Effector memory CD8-positive, alpha-beta T cell (primary cell): Measurements from ENCODE around the gene TUBGCP3.
A peak's percentile ranks its signal among the peaks of the same experiment; 100 is the strongest.
"Not testable (repeated sequence)": the region's sequence is repeated elsewhere in the genome, so short reads cannot be mapped to it uniquely, and the experiment has no call there.

Experiments used
- ATAC-seq: fragments of 150-1000 bp; cut with Tn5 transposase; replicated peaks from 2 replicates; pipeline ENCODE4 v1.10.0; 2021; ENCODE audit warnings: mild to moderate bottlenecking, moderate library complexity
- DNase-seq, 3 experiments: peaks; one replicate each; pipeline ENCODE4 v3.0.0; 2021
- H3K27ac Mint-ChIP-seq, 2 donors: one replicate each; pipeline ENCODE4 v1.8.0; 2022; ENCODE audit warnings: mild to moderate bottlenecking in 2 of 2, mixed read lengths in 2 of 2, moderate library complexity in 2 of 2
- H3K27me3 Mint-ChIP-seq, 2 donors: one replicate each; pipeline ENCODE4 v1.8.0; 2022; ENCODE audit warnings: mixed read lengths in 2 of 2
- H3K36me3 Mint-ChIP-seq: one replicate; pipeline ENCODE4 v1.8.0; 2022; ENCODE audit warnings: mild to moderate bottlenecking, moderate library complexity, mixed read lengths; ENCODE audit not compliant: insufficient read depth
- H3K4me1 Mint-ChIP-seq, 2 donors: one replicate each; pipeline ENCODE4 v1.8.0; 2022; ENCODE audit warnings: low read depth in 2 of 2, mixed read lengths in 2 of 2
- H3K4me3 Mint-ChIP-seq, 2 donors: one replicate each; pipeline ENCODE4 v1.8.0; 2022; ENCODE audit warnings: mild to moderate bottlenecking in 2 of 2, mixed read lengths in 2 of 2, moderate library complexity in 2 of 2
- H3K9me3 Mint-ChIP-seq, 2 donors: one replicate each; pipeline ENCODE4 v1.8.0; 2022; ENCODE audit warnings: mixed read lengths in 2 of 2

Gene TUBGCP3

DNA sequence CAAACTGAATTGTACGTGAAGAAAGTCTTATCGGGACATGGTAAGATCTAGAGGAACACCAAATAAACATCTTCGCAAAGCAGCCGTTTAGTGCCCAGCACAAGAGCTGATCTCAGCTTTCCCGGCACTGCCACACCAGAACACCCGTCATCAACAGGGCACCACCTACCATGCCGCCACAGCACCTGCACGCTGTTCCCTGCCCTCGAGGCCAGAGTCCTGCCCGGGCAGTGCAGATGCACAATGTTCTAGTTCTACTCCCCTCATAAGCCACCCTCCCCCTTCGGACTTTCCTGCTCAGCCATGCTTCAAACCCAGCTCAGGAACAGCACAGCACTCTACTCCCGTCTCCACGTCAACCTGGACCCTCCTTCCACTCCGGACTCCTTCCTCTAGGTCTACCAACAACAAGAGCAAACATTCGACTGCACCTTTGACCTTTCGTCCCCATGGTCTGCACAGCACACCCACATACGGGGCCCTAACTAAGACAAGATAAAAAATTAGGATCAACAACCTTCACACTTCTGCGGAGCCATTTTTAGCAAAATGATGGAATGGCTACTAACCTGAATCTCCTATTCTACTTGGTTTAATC, 25.1 kb downstream of the TUBGCP3 start:
- DNase-seq: no peak
- Mint-ChIP-seq H3K9me3 (no peaks in the 10 kb centered on the region), H3K36me3 (peaks cover 37% of the 10 kb centered on the region), H3K4me3 (peak overlapping the region in 1 of 2 donors; percentile 7), H3K4me1 (peaks cover 15 to 16% of the 10 kb centered on the region in 2 donors), H3K27me3 (no peaks in the 10 kb centered on the region), H3K27ac (no peak overlapping the region)
- ATAC-seq: no peak

DNA sequence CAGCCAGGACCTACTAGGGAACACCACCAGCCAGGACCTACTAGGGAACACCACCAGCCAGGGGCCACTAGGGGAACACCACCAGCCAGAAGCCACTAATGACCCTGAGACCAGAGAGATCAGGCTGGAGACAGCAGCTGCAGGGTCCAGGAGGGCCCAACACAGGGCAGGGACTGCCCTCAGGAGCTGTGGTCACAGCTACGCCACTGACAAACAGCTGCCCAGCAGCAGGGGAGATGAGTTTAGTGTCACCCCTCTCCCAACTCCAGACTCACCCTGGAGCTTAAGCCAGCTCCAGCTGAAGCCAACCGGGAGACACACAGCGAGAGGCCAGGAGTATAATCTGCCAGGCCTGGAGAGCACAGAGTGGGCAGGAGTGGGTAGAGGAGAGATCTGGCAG, 25.7 kb downstream of the TUBGCP3 start:
- Mint-ChIP-seq H3K36me3 (peaks cover 36% of the 10 kb centered on the region), H3K4me3 (no peak overlapping the region), H3K4me1 (peaks cover 13 to 19% of the 10 kb centered on the region in 2 donors), H3K9me3 (no peaks in the 10 kb centered on the region), H3K27ac (no peak overlapping the region), H3K27me3 (no peaks in the 10 kb centered on the region)
- ATAC-seq (no peak), DNase-seq (no peak)

DNA sequence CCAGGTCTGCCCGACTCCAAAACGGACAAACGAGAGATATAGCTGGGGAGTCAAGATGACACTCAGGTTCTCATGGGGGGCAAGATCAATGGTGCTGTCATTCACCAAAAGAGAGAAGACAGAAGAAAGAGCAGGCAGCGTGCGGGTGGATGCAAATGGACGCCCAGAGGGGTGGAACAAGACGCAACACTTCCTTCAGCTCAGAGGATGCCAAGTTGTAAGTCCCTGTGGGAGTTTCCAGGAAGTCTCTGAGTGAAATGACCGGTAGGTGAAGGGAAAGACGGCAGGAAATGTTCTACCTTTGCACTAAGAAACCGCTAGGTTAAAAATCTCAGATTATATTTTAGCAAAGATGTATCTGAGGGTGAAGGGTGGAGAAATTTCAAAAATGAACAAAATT, 26.5 kb downstream of the TUBGCP3 start:
- Mint-ChIP-seq H3K4me1 (peaks cover 11 to 15% of the 10 kb centered on the region in 2 donors), H3K9me3 (no peaks in the 10 kb centered on the region), H3K27me3 (no peaks in the 10 kb centered on the region), H3K27ac (no peak overlapping the region), H3K36me3 (peaks cover 40% of the 10 kb centered on the region), H3K4me3 (no peak overlapping the region)
- ATAC-seq (no peak), DNase-seq (no peak)

- H3K9me3 Mint-ChIP-seq: no peaks in the 10 kb centered on the region
- H3K4me1 Mint-ChIP-seq: peaks cover 11 to 15% of the 10 kb centered on the region in 2 donors
- ATAC-seq (no peak), DNase-seq (no peak)
- H3K36me3 Mint-ChIP-seq: peaks cover 47% of the 10 kb centered on the region
- H3K27ac Mint-ChIP-seq: no peak overlapping the region
- H3K4me3 Mint-ChIP-seq: no peak overlapping the region
- H3K27me3 Mint-ChIP-seq: no peaks in the 10 kb centered on the region
These were observed 29.1 kb downstream of the TUBGCP3 start for GRCh38 chr13:112558696-112559418.

DNA sequence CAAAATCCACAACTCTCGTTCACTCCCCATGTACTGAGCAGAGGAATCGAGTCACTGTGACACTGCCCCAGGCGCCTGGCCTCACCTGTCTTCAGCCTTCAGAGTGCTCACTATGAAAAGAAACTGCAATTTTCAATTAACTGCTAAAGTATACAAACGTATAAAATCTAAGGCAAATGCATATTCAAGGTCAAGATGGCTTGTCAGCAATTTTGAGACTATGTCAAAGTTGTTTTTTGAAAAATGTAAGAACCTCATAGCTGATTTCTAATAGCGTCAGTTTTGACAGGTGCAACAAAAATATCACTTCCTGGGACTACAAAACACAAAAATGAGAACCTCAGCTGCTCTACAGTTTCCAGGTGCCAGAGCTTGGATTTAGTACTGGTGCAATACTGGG, 31.4 kb downstream of the TUBGCP3 start:
- no peak overlapping the region for H3K4me3 Mint-ChIP-seq
- peaks cover 42% of the 10 kb centered on the region for H3K36me3 Mint-ChIP-seq
- H3K4me1 Mint-ChIP-seq: peaks cover 4 to 10% of the 10 kb centered on the region in 2 donors
- DNase-seq (no peak), ATAC-seq (no peak)
- no peak overlapping the region for H3K27ac Mint-ChIP-seq
- H3K9me3 Mint-ChIP-seq: no peaks in the 10 kb centered on the region
- no peaks in the 10 kb centered on the region for H3K27me3 Mint-ChIP-seq

DNA sequence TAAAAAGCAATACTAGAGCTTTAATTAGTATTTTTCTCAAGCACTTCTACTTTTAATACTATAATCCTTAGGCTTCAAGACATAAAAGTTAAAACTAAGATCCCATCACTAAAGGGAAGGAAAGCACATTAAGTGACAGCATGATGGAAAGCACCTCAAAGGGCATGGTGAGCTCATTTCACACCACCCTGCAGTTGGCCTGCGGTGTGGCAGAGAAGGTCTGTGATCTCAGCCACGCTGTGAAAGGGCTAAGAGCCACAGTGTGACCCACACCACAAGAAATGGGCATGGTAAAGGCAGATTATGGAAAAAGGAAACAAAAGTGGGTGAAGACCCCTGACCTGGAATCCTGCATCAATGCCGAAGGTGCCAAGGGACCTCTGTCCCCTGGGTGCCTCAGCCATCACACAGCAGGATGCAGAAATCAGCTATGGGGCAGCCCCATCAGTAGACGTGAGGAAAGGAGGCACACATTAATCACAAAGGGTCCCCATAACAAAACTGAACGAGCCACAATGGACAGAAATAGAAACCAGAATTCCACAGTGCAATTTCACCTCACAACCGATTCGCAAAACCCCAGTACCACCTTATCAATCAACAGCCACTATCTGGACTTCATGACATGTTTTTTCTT, 33.6 kb downstream of the TUBGCP3 start:
- Mint-ChIP-seq H3K4me3 (no peak overlapping the region), H3K36me3 (peaks cover 56% of the 10 kb centered on the region), H3K9me3 (no peaks in the 10 kb centered on the region), H3K27me3 (no peaks in the 10 kb centered on the region), H3K27ac (peak overlapping the region in 1 of 2 donors; percentile 69), H3K4me1 (peaks cover 0 to 3% of the 10 kb centered on the region in 2 donors)
- ATAC-seq (no peak), DNase-seq (no peak)

DNA sequence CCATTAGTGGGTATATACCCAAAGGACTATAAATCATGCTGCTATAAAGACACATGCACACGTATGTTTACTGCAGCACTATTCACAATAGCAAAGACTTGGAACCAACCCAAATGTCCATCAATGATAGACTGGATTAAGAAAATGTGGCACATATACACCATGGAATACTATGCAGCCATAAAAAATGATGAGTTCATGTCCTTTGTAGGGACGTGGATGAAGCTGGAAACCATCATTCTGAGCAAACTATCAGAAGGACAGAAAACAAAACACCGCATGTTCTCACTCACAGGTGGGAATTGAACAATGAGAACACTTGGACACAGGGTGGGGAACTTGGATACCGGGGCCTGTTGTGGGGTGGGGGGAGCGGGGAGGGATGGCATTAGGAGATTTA, 39.0 kb downstream of the TUBGCP3 start:
- H3K27ac Mint-ChIP-seq, H3K27me3 Mint-ChIP-seq, DNase-seq, H3K4me1 Mint-ChIP-seq, H3K9me3 Mint-ChIP-seq, H3K4me3 Mint-ChIP-seq, ATAC-seq: not testable (repeated sequence)
- peaks cover 52% of the 10 kb centered on the region for H3K36me3 Mint-ChIP-seq

DNA sequence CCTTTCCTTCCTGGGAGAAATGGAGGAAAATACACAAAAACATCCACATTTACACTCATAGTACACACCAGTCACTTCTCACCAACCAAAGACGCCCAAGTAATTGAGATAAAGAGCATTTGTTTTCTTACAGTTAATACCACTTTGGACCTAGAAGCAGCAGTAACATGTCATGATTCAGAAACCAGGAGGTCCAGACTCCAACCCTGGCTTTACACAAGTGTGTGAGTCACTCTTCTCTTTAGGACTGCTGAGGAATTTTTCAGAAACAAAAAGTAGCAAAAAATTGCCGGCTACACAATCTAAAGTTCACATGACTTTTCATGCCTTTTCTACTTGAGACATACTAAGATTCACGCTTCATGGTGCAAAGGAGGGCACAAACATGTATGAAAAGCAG, 42.1 kb downstream of the TUBGCP3 start:
- Mint-ChIP-seq H3K4me1 (no peaks in the 10 kb centered on the region), H3K9me3 (no peaks in the 10 kb centered on the region), H3K36me3 (peaks cover 41% of the 10 kb centered on the region), H3K27ac (no peak overlapping the region), H3K4me3 (no peak overlapping the region), H3K27me3 (no peaks in the 10 kb centered on the region)
- ATAC-seq: no peak
- no peak for DNase-seq

GRCh38 chr13:112532837-112533745, 54.9 kb downstream of the TUBGCP3 start:
- ATAC-seq: peak; percentile 78
- no peak overlapping the region for H3K4me3 Mint-ChIP-seq
- peaks cover 2% of the 10 kb centered on the region for H3K36me3 Mint-ChIP-seq
- no peaks in the 10 kb centered on the region for H3K9me3 Mint-ChIP-seq
- no peaks in the 10 kb centered on the region for H3K27me3 Mint-ChIP-seq
- peak overlapping the region; percentile 49 to 61 for H3K27ac Mint-ChIP-seq
- no peak for DNase-seq
- peaks cover 3 to 9% of the 10 kb centered on the region in 2 donors for H3K4me1 Mint-ChIP-seq

- Mint-ChIP-seq H3K4me3 (no peak overlapping the region), H3K27ac (no peak overlapping the region), H3K36me3 (peaks cover 2% of the 10 kb centered on the region), H3K27me3 (no peaks in the 10 kb centered on the region), H3K4me1 (peaks cover 3 to 9% of the 10 kb centered on the region in 2 donors), H3K9me3 (no peaks in the 10 kb centered on the region)
- DNase-seq: no peak
- ATAC-seq: no peak
These were observed 56.6 kb downstream of the TUBGCP3 start for GRCh38 chr13:112531263-112531794.

DNA sequence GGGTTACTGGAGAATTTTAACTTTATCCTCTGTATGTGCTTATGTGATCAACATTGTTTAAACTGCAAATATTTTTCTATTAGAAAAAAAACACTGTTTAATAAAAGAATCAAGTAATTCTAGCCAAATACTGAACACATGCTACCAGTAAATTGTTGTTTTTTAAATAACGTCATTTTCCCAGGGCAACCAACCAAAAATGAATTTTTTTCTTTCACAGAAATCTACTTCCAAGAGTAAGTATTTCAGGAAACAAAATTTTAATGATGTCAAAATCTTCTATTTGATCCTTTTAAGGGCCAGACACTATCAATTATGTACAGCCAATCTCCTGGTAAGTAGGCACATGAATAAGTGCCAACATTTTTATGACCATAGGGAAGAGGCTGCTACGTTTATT, 57.1 kb downstream of the TUBGCP3 start:
- H3K27ac Mint-ChIP-seq: no peak overlapping the region
- H3K27me3 Mint-ChIP-seq: no peaks in the 10 kb centered on the region
- H3K4me3 Mint-ChIP-seq: no peak overlapping the region
- H3K9me3 Mint-ChIP-seq: no peaks in the 10 kb centered on the region
- peaks cover 3 to 9% of the 10 kb centered on the region in 2 donors for H3K4me1 Mint-ChIP-seq
- DNase-seq: no peak
- no peak for ATAC-seq
- H3K36me3 Mint-ChIP-seq: peaks cover 2% of the 10 kb centered on the region

- no peak overlapping the region for H3K4me3 Mint-ChIP-seq
- no peaks in the 10 kb centered on the region for H3K9me3 Mint-ChIP-seq
- no peak for DNase-seq
- peaks cover 2% of the 10 kb centered on the region for H3K36me3 Mint-ChIP-seq
- H3K27me3 Mint-ChIP-seq: no peaks in the 10 kb centered on the region
- no peak for ATAC-seq
- no peak overlapping the region for H3K27ac Mint-ChIP-seq
- H3K4me1 Mint-ChIP-seq: peaks cover 3 to 7% of the 10 kb centered on the region in 2 donors
These were observed 58.7 kb downstream of the TUBGCP3 start for GRCh38 chr13:112529216-112529615.
